Measurements from ENCODE around the gene UNC79.

Gene UNC79

DNA sequence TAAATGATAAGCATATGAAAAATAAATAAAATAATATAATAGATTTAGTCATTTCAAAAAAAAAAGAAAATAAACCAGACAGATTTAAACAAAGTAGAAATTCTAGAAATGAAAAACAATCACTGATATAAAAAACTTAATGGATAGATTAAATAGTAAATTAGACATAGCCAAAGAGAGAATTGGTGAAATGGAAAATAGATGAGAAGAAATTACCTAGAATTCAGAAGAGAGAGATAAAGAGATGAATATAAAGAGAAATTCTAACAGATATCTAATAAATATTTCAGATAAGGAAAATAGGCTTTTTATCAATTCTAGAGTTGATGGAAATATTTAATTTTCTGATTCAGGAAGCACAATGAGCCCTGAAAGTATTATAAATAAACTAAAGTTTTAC is 234.4 kb downstream of the UNC79 start:
- no peaks in the 10 kb centered on the region for H3K9me2 ChIP-seq (replicated peaks; ENCODE audit: insufficient read depth, low read length)
- H3K4me2 ChIP-seq (ENCODE audit: low read depth, low read length, poor library complexity, severe bottlenecking) = no peak overlapping the region
- no peak overlapping the region for H3K27ac ChIP-seq (ENCODE audit: low read depth, low read length)
- H3F3A ChIP-seq (ENCODE audit: insufficient read depth) = no peaks in the 10 kb centered on the region
- no peak overlapping the region for H2AFZ ChIP-seq (ENCODE audit: low read depth, low read length, severe bottlenecking)
- TF ChIP-seq EZH2phosphoT487 (conservative IDR thresholded peaks at IDR 0.05; ENCODE audit: low read length) = no peak
- no peak for TF ChIP-seq CTCF (IDR thresholded peaks at IDR 0.05; ENCODE audit: insufficient read depth, low read length, poor library complexity, severe bottlenecking)
- no peaks in the 10 kb centered on the region for H3K27me3 ChIP-seq (ENCODE audit: low read length)
- H3K9me3 ChIP-seq (ENCODE audit: insufficient read depth, low read length) = peaks cover 9% of the 10 kb centered on the region; the same call in 1 of the 2 replicates
- no peak overlapping the region for H3K4me3 ChIP-seq (ENCODE audit: insufficient read depth, low read length, poor library complexity, severe bottlenecking)
- H3K79me2 ChIP-seq (ENCODE audit: insufficient read depth, low read length) = no peaks in the 10 kb centered on the region
- H3K36me3 ChIP-seq (ENCODE audit: low read length) = peaks cover 3% of the 10 kb centered on the region; the same call in 1 of the 2 replicates
- H4K20me1 ChIP-seq (ENCODE audit: low read depth, low read length) = no peaks in the 10 kb centered on the region
- no peak overlapping the region for H3K9ac ChIP-seq (ENCODE audit: low read length)

- peaks cover 8% of the 10 kb centered on the region; the same call in 1 of the 2 replicates for H3K9me3 ChIP-seq (ENCODE audit: insufficient read depth, low read length)
- TF ChIP-seq EZH2phosphoT487 (conservative IDR thresholded peaks at IDR 0.05; ENCODE audit: low read length) = no peak
- TF ChIP-seq CTCF (IDR thresholded peaks at IDR 0.05; ENCODE audit: insufficient read depth, low read length, poor library complexity, severe bottlenecking) = no peak
Observed at GRCh38 chr14:93669632-93670031, 238.9 kb downstream of the UNC79 start.

GRCh38 chr14:93674343-93674742 is 243.6 kb downstream of the UNC79 start:
- Histone ChIP-seq H3F3A (ENCODE audit: insufficient read depth) (no peaks in the 10 kb centered on the region), H3K4me2 (ENCODE audit: low read depth, low read length, poor library complexity, severe bottlenecking) (no peak overlapping the region), H3K36me3 (ENCODE audit: low read length) (no peaks in the 10 kb centered on the region), H3K9me3 (ENCODE audit: insufficient read depth, low read length) (no peaks in the 10 kb centered on the region), H3K27me3 (ENCODE audit: low read length) (no peaks in the 10 kb centered on the region), H3K79me2 (ENCODE audit: insufficient read depth, low read length) (no peaks in the 10 kb centered on the region), H3K9me2 (replicated peaks; ENCODE audit: insufficient read depth, low read length) (no peaks in the 10 kb centered on the region), H3K4me3 (ENCODE audit: insufficient read depth, low read length, poor library complexity, severe bottlenecking) (no peak overlapping the region), H2AFZ (ENCODE audit: low read depth, low read length, severe bottlenecking) (no peak overlapping the region), H4K20me1 (ENCODE audit: low read depth, low read length) (no peaks in the 10 kb centered on the region), H3K9ac (ENCODE audit: low read length) (no peak overlapping the region), H3K27ac (ENCODE audit: low read depth, low read length) (no peak overlapping the region)
- TF ChIP-seq CTCF (IDR thresholded peaks at IDR 0.05; ENCODE audit: insufficient read depth, low read length, poor library complexity, severe bottlenecking) = no peak
- no peak for TF ChIP-seq EZH2phosphoT487 (conservative IDR thresholded peaks at IDR 0.05; ENCODE audit: low read length)

More at GRCh38 chr14:93669632-93670031, 238.9 kb downstream of the UNC79 start:
- H2AFZ ChIP-seq (ENCODE audit: low read depth, low read length, severe bottlenecking) = no peak overlapping the region
- no peaks in the 10 kb centered on the region for H3K79me2 ChIP-seq (ENCODE audit: insufficient read depth, low read length)
- no peaks in the 10 kb centered on the region for H3K27me3 ChIP-seq (ENCODE audit: low read length)
- H3K4me2 ChIP-seq (ENCODE audit: low read depth, low read length, poor library complexity, severe bottlenecking) = no peak overlapping the region
- no peak overlapping the region for H3K4me3 ChIP-seq (ENCODE audit: insufficient read depth, low read length, poor library complexity, severe bottlenecking)
- no peak overlapping the region for H3K27ac ChIP-seq (ENCODE audit: low read depth, low read length)
- peaks cover 3% of the 10 kb centered on the region; the same call in 1 of the 2 replicates for H3K36me3 ChIP-seq (ENCODE audit: low read length)
- no peak overlapping the region for H3K9ac ChIP-seq (ENCODE audit: low read length)
- H3K9me2 ChIP-seq (replicated peaks; ENCODE audit: insufficient read depth, low read length) = no peaks in the 10 kb centered on the region
- no peaks in the 10 kb centered on the region for H4K20me1 ChIP-seq (ENCODE audit: low read depth, low read length)
- no peaks in the 10 kb centered on the region for H3F3A ChIP-seq (ENCODE audit: insufficient read depth)
